ENCODE results near the gene DSE.

DNA sequence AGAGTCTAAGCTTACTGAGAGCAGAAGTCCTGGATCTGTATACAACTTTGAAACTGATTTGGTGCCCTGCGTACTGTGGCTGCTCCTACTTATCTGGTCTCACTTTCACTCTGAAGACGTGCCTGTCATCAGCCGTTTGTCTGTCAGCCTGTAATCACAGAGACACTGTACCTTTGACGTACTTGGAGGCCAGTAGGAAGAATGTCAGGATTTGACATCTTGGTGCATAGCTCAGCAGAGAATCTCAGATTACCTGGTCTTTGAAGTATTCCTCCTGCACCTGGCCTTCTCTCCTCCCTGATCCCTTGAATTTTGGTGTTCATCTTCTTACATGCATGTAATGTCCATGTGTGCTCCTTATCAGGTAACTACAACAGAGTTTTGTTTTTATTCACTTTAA, 37.7 kb downstream of the DSE start:
- TF ChIP-seq CTCF (IDR thresholded peaks at IDR 0.05; ENCODE audit: insufficient read depth, low read length, poor library complexity, severe bottlenecking) = no peak
- TF ChIP-seq EZH2phosphoT487 (conservative IDR thresholded peaks at IDR 0.05; ENCODE audit: low read length) = no peak
